ENCODE data around the gene KCNK1.

DNA sequence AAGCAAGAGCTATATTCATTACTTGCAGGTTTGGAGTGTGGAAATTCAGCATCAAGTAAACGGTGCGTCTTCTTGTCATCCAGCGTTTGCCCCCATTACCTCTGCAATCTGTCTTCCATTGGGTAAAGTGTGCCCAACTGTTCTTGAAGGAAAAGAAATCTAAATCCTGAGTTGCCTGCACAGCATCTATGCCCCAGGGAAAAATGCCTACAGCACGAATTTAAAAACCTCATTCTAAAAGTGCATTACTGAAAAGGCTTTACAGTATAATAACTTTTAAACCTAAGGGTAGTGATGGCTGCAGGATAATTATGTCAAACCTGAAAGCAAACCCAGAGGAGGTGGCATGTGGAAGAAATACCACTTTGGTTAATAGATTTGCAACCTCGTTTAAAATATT is 37.2 kb downstream of the KCNK1 start:
- TF ChIP-seq EP300 (IDR thresholded peaks at IDR 0.05) (no peak), POLR2A (IDR thresholded peaks at IDR 0.05; ENCODE audit: low read depth) (no peak)
- TF ChIP-seq, protein P1, sequence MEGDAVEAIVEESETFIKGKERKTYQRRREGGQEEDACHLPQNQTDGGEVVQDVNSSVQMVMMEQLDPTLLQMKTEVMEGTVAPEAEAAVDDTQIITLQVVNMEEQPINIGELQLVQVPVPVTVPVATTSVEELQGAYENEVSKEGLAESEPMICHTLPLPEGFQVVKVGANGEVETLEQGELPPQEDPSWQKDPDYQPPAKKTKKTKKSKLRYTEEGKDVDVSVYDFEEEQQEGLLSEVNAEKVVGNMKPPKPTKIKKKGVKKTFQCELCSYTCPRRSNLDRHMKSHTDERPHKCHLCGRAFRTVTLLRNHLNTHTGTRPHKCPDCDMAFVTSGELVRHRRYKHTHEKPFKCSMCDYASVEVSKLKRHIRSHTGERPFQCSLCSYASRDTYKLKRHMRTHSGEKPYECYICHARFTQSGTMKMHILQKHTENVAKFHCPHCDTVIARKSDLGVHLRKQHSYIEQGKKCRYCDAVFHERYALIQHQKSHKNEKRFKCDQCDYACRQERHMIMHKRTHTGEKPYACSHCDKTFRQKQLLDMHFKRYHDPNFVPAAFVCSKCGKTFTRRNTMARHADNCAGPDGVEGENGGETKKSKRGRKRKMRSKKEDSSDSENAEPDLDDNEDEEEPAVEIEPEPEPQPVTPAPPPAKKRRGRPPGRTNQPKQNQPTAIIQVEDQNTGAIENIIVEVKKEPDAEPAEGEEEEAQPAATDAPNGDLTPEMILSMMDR (IDR thresholded peaks at IDR 0.05): no peak
